Sciatic nerve (tissue), 2 donors: Measurements from ENCODE around the gene PLEKHM2. TPM values are rescaled to one million over a fixed set of nuclear protein-coding genes. Genes with fewer than 3 reads are reported as not detected.
A peak's percentile ranks its signal among the peaks of the same experiment; 100 is the strongest.

Source experiments
- ATAC-seq: fragments of 200-7000 bp; cut with Tn5 transposase; one replicate; pipeline ENCODE4 v1.9.1; 2020; ENCODE audit warnings: mild to moderate bottlenecking, moderate library complexity
- DNase-seq: peaks from one replicate; pipeline ENCODE4 v3.0.0-alpha.2; 2020; ENCODE audit warnings: low spot score
- intact Hi-C: fragments of 100-400 bp; cut with DNase I; formaldehyde crosslinking; loops from one replicate; pipeline ENCODE4 v1.14.2; 2022
- total RNA-seq: library from RNA; stranded (reverse); fragmentation: NEBNext Ultra II Directional; extraction: Animal tissue kit (Norgen Biotek cat#: 25700); gene quantifications from one replicate; pipeline ENCODE4 v1.2.1, GENCODE V29; 2021
- donor health status: DM: no; HTN: no; CAD: no.
- donor health status: DM: no; HTN: no; CAD: no.

The PLEKHM2 gene
- total RNA-seq, 1 donor from 2014 or later = 67.8 TPM

GRCh38 chr1:15734296-15734695 is 50.2 kb downstream of the PLEKHM2 start:
- ATAC-seq (no peak), DNase-seq (no peak)
- intact Hi-C loops = no loop called here

- no peak for DNase-seq
- intact Hi-C loops = no loop called here
- no peak for ATAC-seq
Observed at GRCh38 chr1:15734901-15735300, 50.8 kb downstream of the PLEKHM2 start.

- ATAC-seq (no peak), DNase-seq (no peak)
Observed at GRCh38 chr1:15735304-15736037, 51.4 kb downstream of the PLEKHM2 start.

GRCh38 chr1:15736038-15736891 is 52.1 kb downstream of the PLEKHM2 start, which contains the start of gene SLC25A34:
Gene SLC25A34, plus strand, starts transcription at chr1:15736258. Its CDS starts 228 bp downstream, at chr1:15736486.
- ATAC-seq = peak; percentile 29
- intact Hi-C loops = no loop called here
- DNase-seq = no peak

More at GRCh38 chr1:15735304-15736037, 51.4 kb downstream of the PLEKHM2 start:
- intact Hi-C loops = no loop called here

- intact Hi-C loops = no loop called here
- DNase-seq (no peak), ATAC-seq (peak; percentile 75)
Observed at GRCh38 chr1:15736892-15737261, 52.8 kb downstream of the PLEKHM2 start.

- ATAC-seq = no peak
- no peak for DNase-seq
- intact Hi-C loops = no loop called here
Observed at GRCh38 chr1:15737324-15738319, 53.5 kb downstream of the PLEKHM2 start.

- ATAC-seq = no peak
- intact Hi-C loops = no loop called here
- DNase-seq = no peak
Observed at GRCh38 chr1:15738416-15739113, 54.4 kb downstream of the PLEKHM2 start.

- DNase-seq (no peak), ATAC-seq (no peak)
- intact Hi-C loops = no loop called here
Observed at GRCh38 chr1:15739259-15739658, 55.1 kb downstream of the PLEKHM2 start.

- DNase-seq = no peak
- intact Hi-C loops = no loop called here
- ATAC-seq = no peak
Observed at GRCh38 chr1:15739745-15740144, 55.6 kb downstream of the PLEKHM2 start.

GRCh38 chr1:15740924-15741850 is 57.1 kb downstream of the PLEKHM2 start:
- intact Hi-C loops = no loop called here
- peak; percentile 60 for ATAC-seq
- peak; percentile 80 for DNase-seq

- no peak for DNase-seq
- no peak for ATAC-seq
- intact Hi-C loops = no loop called here
Observed at GRCh38 chr1:15742339-15742801, 58.2 kb downstream of the PLEKHM2 start, which contains the start of gene TMEM82. Gene TMEM82, plus strand, starts transcription at chr1:15742499. Its CDS starts 61 bp downstream, at chr1:15742560.

- intact Hi-C loops = no loop called here
- DNase-seq (no peak), ATAC-seq (no peak)
Observed at GRCh38 chr1:15744122-15744679, 60.1 kb downstream of the PLEKHM2 start.

- DNase-seq (no peak), ATAC-seq (no peak)
- intact Hi-C loops = no loop called here
Observed at GRCh38 chr1:15747378-15747777, 63.3 kb downstream of the PLEKHM2 start.

GRCh38 chr1:15748264-15748663 is 64.1 kb downstream of the PLEKHM2 start:
- ATAC-seq = no peak
- intact Hi-C loops = no loop called here
- DNase-seq = no peak

- no peak for ATAC-seq
Observed at GRCh38 chr1:15748690-15749398, 64.7 kb downstream of the PLEKHM2 start.

More at GRCh38 chr1:15748690-15749398, 64.7 kb downstream of the PLEKHM2 start:
- no peak for DNase-seq
- intact Hi-C loops = no loop called here
